Neutrophil (primary cell): ENCODE results near the gene RHAG.

Experiments used
- H3K27ac ChIP-seq: fragments of 200-600 bp; sonication (generic); 2 replicates; pipeline ENCODE4 v1.5.1; 2016; ENCODE audit warnings: mild to moderate bottlenecking, moderate library complexity
- H3K27me3 ChIP-seq: fragments of 200-600 bp; sonication (generic); 2 replicates; pipeline ENCODE4 v1.6.0; 2016; ENCODE audit warnings: mild to moderate bottlenecking
- H3K36me3 ChIP-seq: fragments of 200-600 bp; sonication (generic); 2 replicates; pipeline ENCODE4 v1.5.1; 2017
- H3K4me1 ChIP-seq, 2 experiments: fragments of 200-600 bp in 1 of 2; sonication (generic) in 1 of 2; 1 replicate in 1 of 2; 2 replicates in 1 of 2; pipeline versions ENCODE4 v1.5.1 to v1.6.1; 2013 to 2016; ENCODE audit warnings: low read depth in 1 of 2, low read length in 1 of 2, mild to moderate bottlenecking in 1 of 2, moderate library complexity in 1 of 2; ENCODE audit not compliant: control insufficient read depth in 1 of 2, insufficient read depth in 1 of 2
- H3K4me3 ChIP-seq, 2 experiments: fragments of 200-600 bp in 1 of 2; sonication (generic) in 1 of 2; 1 replicate in 1 of 2; 2 replicates in 1 of 2; pipeline ENCODE4 v1.5.1; 2013 to 2016; ENCODE audit warnings: low read depth in 1 of 2, low read length in 1 of 2, mild to moderate bottlenecking in 1 of 2, moderate library complexity in 1 of 2
- H3K9me3 ChIP-seq: fragments of 200-600 bp; sonication (generic); 2 replicates; pipeline ENCODE4 v1.5.1; 2016
- CTCF ChIP-seq: fragments of 200-600 bp; sonication (generic); IDR thresholded peaks from 2 replicates; pipeline ENCODE4 v1.5.1; 2016; ENCODE audit warnings: antibody characterized with exemption

RHAG gene

GRCh38 chr6:49653438-49653837 is 16.8 kb upstream of the RHAG start:
- Histone ChIP-seq H3K4me1 (no peaks in the 10 kb centered on the region), H3K4me3 (no peak overlapping the region), H3K27me3 (no peaks in the 10 kb centered on the region), H3K36me3 (no peaks in the 10 kb centered on the region), H3K9me3 (no peaks in the 10 kb centered on the region), H3K27ac (no peak overlapping the region)
- no peak for TF ChIP-seq CTCF

- H3K27ac ChIP-seq, result no peak overlapping the region
- H3K4me3 ChIP-seq, result no peak overlapping the region
- no peak for TF ChIP-seq CTCF
- no peaks in the 10 kb centered on the region for H3K9me3 ChIP-seq
- no peaks in the 10 kb centered on the region for H3K36me3 ChIP-seq
- no peaks in the 10 kb centered on the region for H3K4me1 ChIP-seq
- no peaks in the 10 kb centered on the region for H3K27me3 ChIP-seq
Measured at GRCh38 chr6:49651239-49651638, 14.6 kb upstream of the RHAG start.

- Histone ChIP-seq H3K4me1 (no peaks in the 10 kb centered on the region), H3K9me3 (no peaks in the 10 kb centered on the region), H3K27me3 (no peaks in the 10 kb centered on the region), H3K27ac (no peak overlapping the region), H3K4me3 (no peak overlapping the region), H3K36me3 (no peaks in the 10 kb centered on the region)
- TF ChIP-seq CTCF, result no peak
Measured at GRCh38 chr6:49649988-49650387, 13.3 kb upstream of the RHAG start.

- no peak for TF ChIP-seq CTCF
- no peak overlapping the region for H3K27ac ChIP-seq
- no peaks in the 10 kb centered on the region for H3K36me3 ChIP-seq
- H3K4me1 ChIP-seq, result no peaks in the 10 kb centered on the region
- no peak overlapping the region for H3K4me3 ChIP-seq
- H3K27me3 ChIP-seq, result no peaks in the 10 kb centered on the region
- H3K9me3 ChIP-seq, result no peaks in the 10 kb centered on the region
Measured at GRCh38 chr6:49648036-49648435, 11.4 kb upstream of the RHAG start.

GRCh38 chr6:49647476-49647875 is 10.8 kb upstream of the RHAG start:
- Histone ChIP-seq H3K4me1 (no peaks in the 10 kb centered on the region), H3K9me3 (no peaks in the 10 kb centered on the region), H3K27ac (no peak overlapping the region), H3K4me3 (no peak overlapping the region), H3K36me3 (no peaks in the 10 kb centered on the region), H3K27me3 (no peaks in the 10 kb centered on the region)
- TF ChIP-seq CTCF, result no peak

GRCh38 chr6:49646942-49647341 is 10.3 kb upstream of the RHAG start:
- no peaks in the 10 kb centered on the region for H3K4me1 ChIP-seq
- H3K27ac ChIP-seq, result no peak overlapping the region
- no peaks in the 10 kb centered on the region for H3K36me3 ChIP-seq
- H3K4me3 ChIP-seq, result no peak overlapping the region
- no peaks in the 10 kb centered on the region for H3K9me3 ChIP-seq
- H3K27me3 ChIP-seq, result no peaks in the 10 kb centered on the region
- no peak for TF ChIP-seq CTCF
